GM19324 (cell line): ENCODE data around the gene NAA80.

Experiments
- ATAC-seq: cut with Tn5 transposase; IDR thresholded peaks from one replicate; pipeline ENCODE4 v1.9.1; 2021; ENCODE audit warnings: mild to moderate bottlenecking, moderate library complexity; ENCODE audit not compliant: unreplicated experiment, low FRiP score

NAA80 gene, protein sequence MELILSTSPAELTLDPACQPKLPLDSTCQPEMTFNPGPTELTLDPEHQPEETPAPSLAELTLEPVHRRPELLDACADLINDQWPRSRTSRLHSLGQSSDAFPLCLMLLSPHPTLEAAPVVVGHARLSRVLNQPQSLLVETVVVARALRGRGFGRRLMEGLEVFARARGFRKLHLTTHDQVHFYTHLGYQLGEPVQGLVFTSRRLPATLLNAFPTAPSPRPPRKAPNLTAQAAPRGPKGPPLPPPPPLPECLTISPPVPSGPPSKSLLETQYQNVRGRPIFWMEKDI

DNA sequence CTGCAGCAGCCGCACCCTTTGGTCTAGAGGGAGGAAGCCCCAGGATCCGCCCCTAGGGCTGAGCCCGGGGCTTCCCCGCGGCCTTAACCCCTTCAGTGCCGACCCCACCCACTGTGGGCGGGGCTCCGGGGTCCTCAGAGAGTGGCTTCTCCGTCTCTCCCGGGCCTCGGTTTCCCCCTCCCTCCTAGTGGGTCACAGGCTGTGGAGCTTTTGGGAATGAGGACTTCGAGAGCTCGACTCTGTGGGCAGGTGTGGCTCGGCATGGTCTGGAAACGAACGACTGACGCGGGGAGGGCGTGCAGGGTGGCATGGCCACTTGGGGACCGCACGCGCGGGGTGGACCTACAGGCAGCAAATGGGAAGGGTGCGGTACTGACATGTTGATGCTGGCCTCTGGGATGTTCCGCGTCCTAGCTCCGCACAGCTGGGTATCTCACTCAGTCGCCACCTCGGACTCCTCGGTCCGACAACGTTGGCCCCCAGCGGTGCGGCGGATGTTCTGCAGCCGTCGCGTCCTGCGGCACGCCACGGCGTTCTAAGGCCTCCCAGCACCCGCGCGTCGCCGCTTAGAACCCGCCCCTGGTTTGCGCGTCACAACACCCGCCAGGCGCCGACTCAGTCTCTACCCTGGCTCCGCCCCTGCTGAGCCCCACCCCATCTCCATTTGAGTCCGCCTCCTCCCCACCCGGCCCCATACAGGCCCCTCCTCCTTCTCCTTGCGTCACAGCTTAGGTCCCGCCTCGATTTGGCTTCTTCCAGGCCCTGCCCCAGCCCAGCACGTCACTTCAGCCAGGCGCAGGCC lies at the start of gene NAA80, which contains the start of gene HYAL3:
Gene NAA80, minus strand, starts transcription at position 570 of the 802 bp plus-strand sequence. CDS start 1,942 bp downstream, outside the sequence.
Gene HYAL3, minus strand, starts transcription at position 570 of the 802 bp plus-strand sequence. CDS start 3,803 bp downstream, outside the sequence.
- ATAC-seq: peak; percentile 84

DNA sequence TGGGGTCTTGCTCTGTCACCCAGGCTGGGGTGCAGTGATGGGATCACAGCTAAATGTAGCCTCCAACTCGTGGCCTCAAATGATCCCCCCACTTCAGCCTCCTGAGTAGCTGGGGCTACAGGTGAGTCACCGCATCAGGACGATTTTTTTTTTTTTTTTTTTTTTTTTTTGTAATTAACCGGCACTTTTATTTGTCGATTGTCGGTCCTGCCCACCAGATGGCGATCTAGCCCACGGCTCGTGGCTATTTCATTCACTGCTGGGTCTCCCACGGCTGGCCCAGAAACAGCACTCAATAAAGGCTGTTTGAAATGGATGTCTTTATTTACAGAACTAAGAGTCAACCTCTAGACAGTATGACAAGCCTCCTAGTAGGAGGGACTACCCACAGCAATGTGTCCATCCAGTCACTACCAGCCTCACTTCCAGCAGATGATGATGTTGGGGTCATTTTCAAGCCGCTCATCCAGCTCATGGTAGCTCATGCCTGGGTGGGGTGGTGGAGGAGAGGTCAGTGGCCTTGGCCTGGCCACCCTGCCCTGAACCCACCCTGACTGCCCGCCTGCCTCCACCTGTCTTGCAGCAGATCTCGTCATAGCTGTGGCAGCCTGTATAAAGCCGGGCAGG lies 48.1 kb upstream of the NAA80 start:
- ATAC-seq: no peak

DNA sequence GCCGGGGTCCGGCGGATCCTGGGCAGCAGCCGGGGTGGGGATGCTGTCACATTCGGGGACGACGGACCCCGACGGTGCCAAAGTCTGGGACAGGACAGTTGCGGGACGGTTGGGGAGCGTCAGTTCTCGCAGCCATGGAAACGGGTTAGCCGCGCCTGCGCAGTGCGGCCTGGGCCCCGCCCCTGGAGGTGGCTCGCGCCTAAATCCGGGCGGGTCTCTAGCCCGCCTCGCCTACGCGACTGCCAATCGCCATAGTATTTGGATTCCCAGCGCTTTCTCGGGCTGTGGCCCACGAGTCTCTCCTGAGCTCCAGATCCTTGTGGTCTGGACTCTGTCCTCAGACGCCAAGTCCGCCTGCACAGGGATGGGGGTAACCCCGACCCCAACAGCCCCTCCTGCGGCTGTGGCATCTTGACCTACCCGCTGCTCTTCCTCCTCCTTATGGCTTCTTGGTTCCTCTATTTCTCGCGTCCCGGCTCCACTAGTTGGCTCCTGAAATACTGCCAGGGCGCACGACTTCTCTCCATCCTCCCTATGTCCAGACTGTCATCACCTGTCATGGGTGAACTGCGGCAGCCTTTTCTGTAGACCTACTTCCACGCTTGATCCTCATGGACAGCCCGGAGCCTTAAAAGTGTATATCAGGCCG lies 46.5 kb upstream of the NAA80 start, which contains the start of gene ZMYND10:
Gene ZMYND10, minus strand, starts transcription at position 147 of the 649 bp plus-strand sequence. CDS start 153 bp downstream, outside the sequence.
- ATAC-seq: no peak

DNA sequence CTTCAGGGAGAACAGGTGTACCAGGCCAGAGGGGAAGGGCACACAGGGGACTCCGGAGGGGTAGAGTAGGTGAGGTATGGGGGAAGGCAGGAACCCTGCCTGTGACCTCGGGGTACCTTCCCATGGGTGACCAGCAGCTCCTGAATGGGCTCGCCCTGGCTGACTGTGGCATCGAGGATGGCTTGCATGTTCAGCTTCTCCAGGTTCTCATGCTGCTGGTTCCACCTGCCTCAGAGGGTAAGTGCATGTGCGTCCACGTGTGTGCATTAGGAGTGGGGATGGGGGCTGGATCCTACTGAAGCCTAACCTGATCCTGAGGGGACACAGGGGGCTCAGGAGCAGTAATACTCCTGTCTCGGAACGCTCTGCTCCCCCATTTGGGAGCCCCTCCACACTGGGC lies 45.8 kb upstream of the NAA80 start:
- no peak for ATAC-seq

DNA sequence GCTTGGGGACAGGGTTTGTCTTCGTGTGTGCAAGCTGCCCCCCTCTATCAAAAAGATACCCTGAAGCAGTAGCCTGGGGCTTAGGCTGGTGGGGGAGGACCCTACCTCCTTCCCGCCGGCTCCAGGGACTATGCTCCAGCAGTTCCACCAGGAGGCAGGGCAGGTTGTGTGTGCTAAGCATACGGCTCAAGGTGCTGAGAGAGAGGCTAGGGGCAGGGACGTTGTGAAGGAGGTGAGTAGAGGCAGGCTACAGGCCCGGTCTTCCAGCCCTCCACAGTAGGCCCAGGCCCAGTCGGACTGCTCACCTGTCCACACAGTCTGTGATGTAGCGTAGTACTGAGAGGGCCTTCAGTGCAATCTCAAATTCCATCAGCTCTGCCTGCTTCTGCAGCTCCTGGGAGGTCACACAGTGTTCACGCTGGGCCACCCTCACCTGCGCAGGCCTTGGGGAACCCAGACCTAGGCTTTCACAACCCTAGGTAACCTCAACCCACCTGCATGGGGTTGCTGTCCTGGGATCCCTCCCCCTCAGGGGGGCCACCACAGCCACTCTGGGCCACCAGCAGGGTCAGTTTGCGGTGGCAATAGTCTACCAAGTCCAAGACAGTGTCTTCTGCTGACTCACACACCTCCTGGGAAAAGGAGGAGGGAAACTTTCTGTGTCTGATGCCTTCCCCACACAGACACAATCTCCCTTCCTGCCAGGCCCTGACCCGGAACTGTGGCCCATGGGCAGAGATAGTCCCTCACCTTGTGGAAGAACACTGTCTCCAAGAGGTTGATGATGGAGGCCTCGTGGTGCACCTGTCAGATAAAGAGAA lies 43.8 kb upstream of the NAA80 start:
- no peak for ATAC-seq

DNA sequence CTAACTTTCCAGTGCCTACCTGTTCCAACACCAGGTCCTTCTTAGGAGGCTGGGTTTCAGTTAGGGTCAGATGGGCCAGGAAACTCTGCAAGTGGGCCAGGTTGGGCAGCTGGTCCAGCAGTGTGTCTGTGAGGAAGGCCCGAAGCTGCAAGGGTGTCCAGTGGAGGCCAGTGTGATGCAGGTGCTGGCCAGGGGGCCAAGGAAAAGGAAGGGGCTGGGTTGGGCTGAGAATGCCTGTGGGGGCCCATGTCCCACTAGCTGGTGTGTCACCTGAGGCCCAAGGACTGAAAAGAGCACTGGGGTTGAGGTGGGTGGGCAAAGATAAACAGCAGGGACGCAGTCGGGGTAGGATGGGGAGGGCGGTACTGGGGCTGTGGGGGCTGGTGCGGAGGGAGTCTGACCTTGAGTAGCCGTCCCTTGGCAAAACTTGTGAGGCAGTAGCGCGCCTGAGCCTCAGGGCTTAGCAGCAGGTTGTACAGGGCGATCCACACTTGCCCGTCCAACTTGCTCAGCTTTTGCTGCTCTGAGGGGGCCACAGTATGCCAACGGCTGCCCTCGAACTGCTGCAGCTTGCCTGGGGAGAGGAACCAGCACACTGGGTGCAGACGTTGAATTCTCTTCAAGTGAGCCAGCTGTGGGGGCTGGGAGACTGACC lies 42.9 kb upstream of the NAA80 start:
- ATAC-seq: no peak

DNA sequence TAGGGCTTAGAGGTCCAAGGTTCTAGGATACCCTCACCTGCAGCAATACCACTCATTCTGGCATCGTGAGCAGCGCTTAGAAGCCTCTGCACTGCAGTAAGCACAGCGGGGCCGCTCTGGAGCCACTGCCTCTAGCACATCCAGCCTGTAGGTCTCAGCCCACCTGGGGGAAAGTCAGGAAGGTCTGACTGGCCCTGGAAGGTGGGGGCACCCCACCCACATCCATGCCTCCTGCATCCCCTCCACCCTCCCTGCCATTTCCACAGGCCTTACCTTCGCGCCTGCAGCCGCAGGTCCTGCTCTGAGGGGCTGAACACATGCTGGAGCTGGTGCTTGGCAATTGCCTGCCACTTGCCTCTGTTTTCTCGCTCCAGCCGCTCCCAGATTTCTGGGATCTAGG lies 42.3 kb upstream of the NAA80 start:
- ATAC-seq: no peak

DNA sequence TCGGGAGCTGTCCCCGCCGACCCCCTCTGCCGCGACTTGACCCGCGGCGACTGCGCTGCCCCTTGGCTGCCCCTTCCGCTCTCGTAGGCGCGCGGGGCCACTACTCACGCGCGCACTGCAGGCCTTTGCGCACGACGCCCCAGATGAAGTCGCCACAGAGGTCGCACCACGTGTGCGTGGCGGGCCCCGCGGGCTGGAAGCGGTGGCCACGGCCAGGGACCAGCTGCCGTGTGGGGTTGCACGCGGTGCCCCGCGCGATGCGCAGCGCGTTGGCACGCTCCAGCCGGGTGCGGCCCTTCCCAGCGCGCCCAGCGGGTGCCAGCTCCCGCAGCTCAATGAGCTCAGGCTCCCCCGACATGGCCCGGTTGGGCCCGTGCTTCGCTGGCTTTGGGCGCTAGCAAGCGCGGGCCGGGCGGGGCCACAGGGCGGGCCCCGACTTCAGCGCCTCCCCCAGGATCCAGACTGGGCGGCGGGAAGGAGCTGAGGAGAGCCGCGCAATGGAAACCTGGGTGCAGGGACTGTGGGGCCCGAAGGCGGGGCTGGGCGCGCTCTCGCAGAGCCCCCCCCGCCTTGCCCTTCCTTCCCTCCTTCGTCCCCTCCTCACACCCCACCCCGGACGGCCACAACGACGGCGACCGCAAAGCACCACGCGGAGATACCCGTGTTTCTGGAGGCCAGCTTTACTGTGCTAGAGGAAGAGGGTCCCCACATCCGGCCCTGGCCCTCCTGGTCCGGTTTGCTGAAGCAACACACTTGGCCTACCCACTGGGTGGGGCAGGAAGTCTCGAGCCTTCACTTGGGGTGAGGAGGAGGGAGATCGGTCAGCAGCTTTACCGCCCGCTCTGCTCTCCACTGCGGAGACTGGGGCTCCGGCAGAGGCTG lies 41.5 kb upstream of the NAA80 start, which contains the start of gene RASSF1:
Gene RASSF1, minus strand, starts transcription at position 389 of the 882 bp plus-strand sequence. Its CDS starts 31 bp downstream, at position 358.
- no peak for ATAC-seq

DNA sequence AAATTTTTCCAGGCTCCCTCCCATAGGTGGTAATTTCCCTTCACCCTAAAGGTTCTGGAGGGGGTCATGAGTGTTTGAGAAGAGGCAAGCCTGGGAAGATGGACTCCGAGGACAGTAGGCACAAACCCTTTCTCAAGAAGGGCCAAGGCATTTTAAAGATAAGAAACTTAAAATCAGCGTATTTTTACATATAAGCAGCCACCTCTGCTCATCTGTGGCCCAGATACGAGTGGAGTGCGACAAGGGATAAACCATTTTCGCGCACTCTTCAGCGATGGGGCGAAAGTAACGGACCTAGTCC lies 40.9 kb upstream of the NAA80 start:
- no peak for ATAC-seq

DNA sequence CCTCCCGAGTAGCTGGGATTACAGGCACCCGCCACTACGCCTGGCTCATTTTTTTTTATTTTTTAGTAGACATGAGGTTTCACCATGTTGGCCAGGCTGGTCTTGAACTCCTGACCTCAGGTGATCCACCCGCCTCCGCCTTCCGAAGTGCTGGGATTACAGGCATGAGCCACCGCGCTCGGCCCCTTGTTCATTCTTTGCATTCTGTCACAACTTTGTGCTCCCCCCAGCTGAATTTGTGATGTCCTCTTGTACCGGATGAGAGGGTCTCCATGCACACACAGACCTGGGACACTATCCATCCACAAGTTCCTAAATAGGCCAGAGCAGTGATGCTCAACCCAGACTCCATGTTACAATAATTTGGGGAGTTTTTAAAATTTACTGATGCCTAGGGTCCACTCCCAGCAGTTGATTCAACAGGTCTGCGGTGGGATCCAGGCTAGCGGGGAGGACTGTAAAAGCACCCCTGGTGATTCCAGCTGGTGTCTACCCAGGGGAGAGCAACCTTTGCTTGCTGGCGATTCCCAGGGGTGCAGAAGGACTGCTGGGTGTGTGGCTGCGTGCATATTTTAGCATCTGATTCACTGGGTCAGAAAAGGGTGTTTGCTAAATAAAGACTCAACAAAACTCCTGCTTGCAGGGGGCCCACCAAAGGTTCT lies 40.4 kb upstream of the NAA80 start:
- no peak for ATAC-seq

DNA sequence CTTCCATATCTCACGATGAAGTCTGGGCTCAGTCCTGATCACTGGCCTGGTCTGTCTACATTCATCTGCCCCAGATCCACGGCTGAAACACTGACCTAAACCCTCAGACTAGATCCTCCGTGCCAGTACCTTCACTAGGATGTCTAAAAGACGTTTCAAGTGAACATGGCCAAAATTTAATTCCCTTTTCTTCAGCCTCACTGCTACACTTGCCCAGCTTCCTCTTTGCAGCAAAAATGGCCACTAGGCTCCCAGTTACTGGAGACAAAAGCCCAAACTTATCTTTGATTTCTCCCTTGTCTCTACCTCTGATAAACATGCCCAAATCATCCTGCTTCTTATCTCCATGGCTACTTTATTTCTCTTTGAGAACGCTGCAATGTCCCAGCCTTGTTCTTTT lies 39.8 kb upstream of the NAA80 start:
- ATAC-seq: no peak

DNA sequence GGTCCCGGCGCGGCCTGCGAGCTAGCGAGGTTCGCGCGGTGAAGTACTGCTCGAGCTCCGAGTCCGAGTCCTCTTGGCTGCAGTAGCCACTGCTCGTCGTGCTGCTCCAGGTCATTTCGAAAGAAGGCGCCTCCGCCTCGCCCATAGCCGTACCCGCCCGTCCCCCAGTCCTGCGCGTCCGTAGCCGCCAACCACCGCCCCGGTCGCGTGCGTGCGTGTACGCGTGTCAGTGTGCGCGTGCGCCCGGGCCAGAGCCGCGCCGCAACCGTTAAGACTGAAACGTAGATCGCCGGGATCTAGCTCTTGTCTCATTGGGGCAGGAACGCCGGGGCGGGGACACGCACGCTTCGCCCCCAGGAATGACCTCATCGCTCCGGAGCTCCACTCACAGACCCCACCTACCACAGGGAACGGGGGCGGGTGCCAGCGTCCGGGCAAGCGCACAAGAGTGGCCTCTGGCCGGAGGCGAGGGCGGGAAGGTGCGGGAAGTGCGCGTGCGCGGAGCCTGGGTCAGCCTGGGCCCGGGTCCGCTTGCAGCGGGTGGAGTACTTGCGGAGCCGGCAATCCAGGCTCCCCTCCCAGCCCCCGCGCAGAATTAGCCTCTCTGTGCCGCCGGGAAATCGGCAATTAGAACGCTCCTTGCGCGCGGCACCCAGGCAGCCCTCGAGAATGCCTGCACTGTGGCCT lies 38.1 kb upstream of the NAA80 start:
- ATAC-seq: peak; percentile 87

DNA sequence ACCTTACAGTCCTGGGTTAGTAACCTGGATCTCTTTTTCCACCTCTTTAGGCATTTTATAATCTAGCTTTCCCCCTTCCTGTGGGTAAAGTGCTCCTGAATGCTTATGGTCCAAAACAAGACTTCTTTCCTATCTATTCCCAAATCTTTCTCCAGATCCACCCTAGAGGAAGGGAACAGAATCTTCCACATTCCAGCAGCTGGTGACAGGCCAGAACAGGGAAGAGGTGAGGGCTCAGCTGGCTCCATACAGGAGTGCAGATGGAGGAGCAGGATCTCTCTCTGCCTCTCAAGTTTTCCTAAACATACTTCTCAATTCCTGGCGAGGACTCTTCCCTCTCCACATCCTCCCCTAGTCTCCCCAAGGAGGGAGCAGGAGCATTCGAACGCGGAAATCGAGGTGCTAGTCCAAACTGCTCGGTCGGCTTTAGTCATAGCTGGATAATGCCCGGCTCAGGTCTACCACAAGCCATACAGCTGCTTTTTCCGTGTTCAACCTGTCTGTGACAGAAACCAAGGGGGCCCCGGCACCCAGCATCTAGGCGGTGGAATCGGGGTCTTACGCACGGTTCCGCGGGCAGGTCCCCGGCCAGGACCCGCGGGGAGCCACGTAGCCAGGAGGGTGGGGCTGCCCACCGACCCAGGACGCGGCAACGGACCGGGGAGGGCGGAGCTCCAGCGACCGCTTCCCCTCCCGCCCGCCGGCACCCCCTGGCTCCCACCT lies 37.4 kb upstream of the NAA80 start:
- peak; percentile 34 for ATAC-seq

DNA sequence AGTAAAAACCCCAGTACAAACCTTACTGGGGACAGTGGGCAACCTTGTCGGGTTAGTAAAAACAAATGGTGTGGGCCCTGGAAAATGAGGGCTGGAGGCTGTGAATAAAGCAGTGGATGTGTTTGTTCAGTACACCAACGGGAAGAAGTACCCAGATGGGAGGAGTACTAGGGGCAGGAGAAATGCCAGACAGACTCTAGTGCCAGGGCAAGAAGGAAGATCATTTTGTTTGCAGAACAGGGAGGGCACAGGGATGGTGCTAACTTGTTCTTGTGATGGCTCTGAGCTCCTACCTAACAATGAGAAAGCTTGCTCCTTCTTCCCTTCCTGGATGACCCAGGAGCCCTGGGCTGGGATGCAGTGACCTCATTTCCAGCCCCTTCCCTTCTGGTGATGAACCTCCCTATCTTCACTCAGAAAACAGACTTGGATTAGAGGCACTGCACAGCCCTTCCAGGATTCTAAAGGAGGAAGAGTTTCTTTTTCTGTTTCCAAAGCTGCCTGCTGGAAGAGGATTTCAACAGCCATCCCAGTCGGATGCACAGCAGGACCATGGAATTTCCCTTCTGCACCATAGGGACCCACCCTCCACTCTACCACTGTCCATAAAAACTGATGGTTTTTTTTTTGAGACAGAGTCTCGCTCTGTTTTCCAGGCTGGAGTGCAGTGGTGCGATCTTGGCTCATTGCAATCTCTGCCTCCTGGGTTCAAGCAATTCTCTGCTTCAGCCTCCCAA lies 35.3 kb upstream of the NAA80 start:
- ATAC-seq: no peak

DNA sequence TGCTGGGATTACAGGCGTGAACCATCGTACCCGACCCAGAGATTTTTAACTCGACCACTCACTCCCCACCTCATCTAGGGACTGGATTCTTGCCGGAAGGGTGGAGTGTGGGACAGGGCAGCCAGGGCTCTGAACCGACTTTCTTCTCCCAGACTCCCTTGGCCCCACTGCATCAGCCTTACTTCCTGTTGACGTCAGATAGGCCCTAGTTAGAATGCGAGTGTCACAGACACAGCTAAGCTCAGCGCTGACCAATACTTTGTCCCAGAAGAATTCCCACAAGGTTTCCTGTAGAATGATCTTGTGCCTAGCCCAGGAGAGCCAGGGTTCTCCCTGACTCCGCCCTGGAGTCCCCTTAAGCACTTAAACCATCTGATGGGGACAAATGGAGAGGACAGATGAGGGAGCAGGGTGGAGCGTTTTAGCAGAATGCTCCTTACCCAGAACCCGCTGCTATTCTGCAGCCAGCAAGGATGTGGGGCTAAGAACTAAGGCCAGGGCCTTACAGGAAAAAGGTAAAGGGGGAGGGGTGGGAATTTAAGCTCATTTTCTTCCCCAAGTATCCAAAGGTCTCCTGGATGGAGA lies 34.6 kb upstream of the NAA80 start:
- ATAC-seq: no peak
